ENCODE data around the gene ANKIB1.
"Not testable (repeated sequence)": the region's sequence is repeated elsewhere in the genome, so short reads cannot be mapped to it uniquely, and the experiment has no call there.

The ANKIB1 gene
- total RNA-seq = 60.8 to 111 reads per million in 2 donors

GRCh38 chr7:92245487-92246359 is at the start of gene ANKIB1, which contains the start of gene KRIT1:
Gene ANKIB1 (plus strand): TSS chr7:92245974. CDS start chr7:92294979, 49,005 bp downstream.
Gene KRIT1 (minus strand): TSS chr7:92245914. CDS start chr7:92242135, 3,779 bp downstream.
- DNase-seq = peak; percentile 81

- no peak for DNase-seq
These were observed 45.0 kb upstream of the ANKIB1 start for GRCh38 chr7:92200791-92201190.

- DNase-seq = no peak
These were observed 39.8 kb upstream of the ANKIB1 start for GRCh38 chr7:92205987-92206386.

DNA sequence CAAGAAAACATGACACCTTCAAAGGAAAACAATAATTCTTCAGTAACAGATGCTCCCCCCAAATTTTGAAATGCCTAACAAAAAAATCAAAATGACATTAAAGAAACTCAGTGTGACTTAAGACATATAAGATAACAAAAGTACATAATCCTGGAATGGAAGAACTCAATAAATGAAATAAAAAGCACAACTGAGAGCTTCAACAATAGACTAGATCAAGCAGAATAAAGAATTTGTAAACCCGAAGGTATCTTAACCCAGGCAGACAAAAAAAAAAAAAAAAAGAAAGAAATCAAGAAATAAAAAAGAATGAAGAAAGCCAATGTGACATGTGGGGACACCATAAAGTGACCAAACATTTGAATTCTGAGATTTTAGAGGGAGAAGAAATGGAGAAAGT is 39.1 kb upstream of the ANKIB1 start:
- no peak for DNase-seq

DNA sequence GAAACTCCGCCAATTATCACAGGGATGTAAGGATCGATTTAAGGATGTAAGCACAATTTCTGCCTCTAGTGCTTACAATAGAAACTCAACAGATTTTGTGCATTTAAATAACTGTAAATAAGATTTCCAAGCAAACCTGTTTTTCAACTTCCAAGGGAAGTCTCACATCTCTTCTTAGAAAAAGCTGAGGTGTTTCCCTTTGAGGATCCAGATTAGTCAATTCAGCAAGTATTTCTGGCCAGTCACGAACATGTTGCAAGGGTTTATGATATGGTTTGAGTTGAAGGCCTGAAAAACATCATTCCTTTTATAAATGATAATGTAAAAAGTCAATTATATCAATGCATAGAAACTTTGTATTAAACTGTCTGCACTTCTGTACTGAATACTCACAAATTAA is 24.0 kb upstream of the ANKIB1 start:
- DNase-seq = no peak

- DNase-seq = no peak
These were observed 18.8 kb upstream of the ANKIB1 start for GRCh38 chr7:92226981-92227380.

- DNase-seq = no peak
These were observed 17.7 kb upstream of the ANKIB1 start for GRCh38 chr7:92228100-92228499.

- DNase-seq = no peak
These were observed 17.0 kb upstream of the ANKIB1 start for GRCh38 chr7:92228742-92229141.

DNA sequence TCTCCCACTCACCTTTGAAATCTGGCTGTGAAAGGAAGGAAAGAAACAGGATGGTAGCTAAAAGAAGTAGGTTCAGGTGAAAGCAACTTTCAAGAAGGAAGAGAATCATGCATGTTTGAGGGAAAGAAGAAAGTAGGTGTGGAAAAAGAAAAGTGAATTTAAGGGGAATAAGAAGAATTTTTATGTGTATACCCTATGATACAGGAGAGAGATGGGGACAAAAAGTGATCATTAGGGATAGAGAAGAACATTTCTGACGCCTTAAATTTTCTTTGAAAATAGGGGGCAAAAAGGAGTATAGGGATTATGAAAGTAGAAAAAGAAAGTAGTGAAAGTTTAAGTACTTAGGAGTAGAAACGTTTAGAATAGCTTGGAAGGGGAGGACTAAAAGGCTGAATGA is 15.2 kb upstream of the ANKIB1 start:
- DNase-seq = no peak

GRCh38 chr7:92242972-92243371 is 2.8 kb upstream of the ANKIB1 start:
- DNase-seq = no peak

GRCh38 chr7:92244808-92245486 is 827 bp upstream of the ANKIB1 start:
- DNase-seq = no peak

DNA sequence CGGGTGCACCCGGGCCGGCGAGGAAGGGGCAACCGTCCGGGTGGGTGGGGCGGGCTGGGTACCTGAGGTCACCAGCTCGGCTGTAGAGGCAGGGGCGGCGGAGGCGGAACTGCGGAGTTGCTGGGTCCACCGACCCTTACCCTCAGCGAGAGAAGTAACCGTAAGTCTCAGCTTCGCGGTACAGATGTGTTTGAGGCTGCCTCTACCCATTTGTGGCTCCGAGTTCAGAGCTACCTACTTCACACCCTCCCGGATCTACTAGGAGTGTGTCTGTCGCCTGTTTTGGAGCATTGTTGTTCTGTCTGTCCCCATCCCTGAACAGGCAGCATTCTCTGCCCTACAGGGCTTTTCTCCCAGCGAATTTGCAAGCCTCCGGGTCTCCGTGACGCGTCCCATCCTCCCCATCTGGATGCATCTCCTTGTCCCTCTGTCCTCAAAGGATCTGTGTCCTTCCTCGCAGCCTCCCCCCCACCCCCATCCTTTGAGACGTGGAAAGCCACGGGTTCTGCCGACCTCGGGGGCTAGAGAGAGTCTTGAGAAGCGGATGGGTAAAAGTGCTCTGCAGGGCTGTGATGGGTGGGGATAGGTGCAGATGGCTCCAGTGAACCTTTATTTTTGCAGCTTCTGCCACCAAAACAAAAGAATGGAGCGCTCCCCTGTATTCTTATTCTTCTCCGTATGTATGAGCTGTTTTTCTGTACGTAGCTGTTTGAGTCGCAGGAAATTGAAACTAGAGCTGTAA is 757 bp downstream of the ANKIB1 start:
- DNase-seq = peak; percentile 7

GRCh38 chr7:92250603-92251002 is 4.8 kb downstream of the ANKIB1 start:
- no peak for DNase-seq

DNA sequence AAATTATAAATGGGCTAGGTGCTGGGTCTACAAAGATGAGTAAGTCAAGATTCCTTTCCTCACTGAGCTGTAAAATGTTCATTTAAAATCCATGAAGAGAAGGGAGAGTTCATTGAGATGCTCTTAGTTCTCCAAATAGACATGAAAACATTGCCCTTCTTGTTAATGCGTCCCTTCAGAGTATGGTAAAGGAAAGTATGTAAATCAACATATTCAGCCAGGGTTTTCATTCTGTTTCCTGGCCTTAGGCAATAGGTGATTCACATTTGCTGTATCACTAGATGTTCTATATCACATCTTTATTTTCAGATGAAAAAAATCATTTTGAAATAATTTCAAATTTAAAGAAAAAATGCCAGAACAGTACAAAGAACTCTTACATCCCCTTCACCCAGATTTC is 5.4 kb downstream of the ANKIB1 start:
- DNase-seq = no peak

- DNase-seq = no peak
These were observed 7.5 kb downstream of the ANKIB1 start for GRCh38 chr7:92253251-92253650.

GRCh38 chr7:92254800-92255199 is 9.0 kb downstream of the ANKIB1 start:
- DNase-seq = not testable (repeated sequence)

DNA sequence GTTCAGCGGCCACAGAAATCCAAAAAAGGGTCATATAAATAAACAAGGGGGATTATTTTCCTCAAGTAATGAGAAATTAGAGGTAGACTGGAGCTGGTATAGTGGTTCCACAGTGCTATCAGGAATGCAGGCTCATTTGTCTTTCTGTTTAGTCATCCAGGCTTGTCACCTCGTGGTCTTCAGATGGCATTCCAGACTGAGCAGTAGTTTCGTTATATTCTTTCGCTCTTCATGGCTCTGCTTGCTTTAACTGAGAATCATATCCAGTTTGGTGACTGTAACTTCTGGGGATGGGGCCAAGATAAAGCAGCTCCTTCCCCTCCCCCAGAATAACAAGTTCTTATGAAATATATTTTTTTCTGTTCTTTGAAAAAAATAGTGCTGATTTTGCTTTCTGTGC is 9.5 kb downstream of the ANKIB1 start:
- no peak for DNase-seq

DNA sequence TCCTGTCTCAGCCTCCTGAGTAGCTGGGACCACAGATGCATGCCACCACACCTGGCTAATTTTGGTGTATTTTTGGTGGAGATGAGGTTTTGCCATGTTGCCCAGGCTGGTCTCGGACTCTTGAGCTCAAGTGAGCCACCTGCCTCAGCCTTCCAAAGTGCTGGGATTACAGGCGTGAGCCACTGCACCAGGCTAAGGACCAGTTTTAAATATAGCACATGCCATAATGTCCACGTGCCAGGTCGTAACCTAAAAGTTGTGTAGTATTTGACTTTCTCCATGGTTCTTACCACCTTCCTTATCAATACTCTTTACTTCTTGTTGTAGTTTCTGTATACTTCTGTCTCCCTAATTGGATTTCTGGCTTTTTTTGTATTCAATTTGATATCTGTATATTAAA is 13.3 kb downstream of the ANKIB1 start:
- DNase-seq = no peak

DNA sequence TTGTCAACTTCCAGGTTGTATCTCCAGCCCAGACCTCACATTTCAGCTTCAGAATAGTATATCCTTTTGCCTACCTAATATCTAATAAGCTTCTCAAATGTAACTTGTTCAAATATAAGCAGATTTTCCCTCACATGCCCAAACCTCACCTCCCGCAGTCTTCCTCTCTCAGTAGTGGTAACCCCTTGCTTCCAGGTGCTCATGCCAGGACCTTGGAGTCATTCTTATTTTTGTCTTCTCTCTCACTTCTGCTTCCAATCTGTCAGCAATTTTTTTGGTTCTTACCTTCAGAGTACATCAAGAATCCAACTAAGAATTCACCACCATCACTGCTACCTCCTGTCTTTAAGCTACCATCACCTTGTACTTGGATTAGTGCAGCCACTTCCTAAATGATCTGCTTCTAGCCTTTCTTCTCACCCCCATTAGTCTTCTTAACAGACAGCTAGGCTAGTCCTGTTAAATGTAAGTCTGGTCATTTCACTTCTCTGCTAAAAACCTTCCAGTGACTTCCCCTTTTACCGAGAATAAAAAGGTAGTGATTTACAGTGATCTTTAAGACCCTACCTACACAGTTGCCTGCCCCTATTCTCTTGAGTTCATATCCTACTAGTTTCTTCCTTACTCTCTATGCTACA is 14.0 kb downstream of the ANKIB1 start:
- DNase-seq = no peak

GRCh38 chr7:92260248-92260781 is 14.5 kb downstream of the ANKIB1 start:
- no peak for DNase-seq

DNA sequence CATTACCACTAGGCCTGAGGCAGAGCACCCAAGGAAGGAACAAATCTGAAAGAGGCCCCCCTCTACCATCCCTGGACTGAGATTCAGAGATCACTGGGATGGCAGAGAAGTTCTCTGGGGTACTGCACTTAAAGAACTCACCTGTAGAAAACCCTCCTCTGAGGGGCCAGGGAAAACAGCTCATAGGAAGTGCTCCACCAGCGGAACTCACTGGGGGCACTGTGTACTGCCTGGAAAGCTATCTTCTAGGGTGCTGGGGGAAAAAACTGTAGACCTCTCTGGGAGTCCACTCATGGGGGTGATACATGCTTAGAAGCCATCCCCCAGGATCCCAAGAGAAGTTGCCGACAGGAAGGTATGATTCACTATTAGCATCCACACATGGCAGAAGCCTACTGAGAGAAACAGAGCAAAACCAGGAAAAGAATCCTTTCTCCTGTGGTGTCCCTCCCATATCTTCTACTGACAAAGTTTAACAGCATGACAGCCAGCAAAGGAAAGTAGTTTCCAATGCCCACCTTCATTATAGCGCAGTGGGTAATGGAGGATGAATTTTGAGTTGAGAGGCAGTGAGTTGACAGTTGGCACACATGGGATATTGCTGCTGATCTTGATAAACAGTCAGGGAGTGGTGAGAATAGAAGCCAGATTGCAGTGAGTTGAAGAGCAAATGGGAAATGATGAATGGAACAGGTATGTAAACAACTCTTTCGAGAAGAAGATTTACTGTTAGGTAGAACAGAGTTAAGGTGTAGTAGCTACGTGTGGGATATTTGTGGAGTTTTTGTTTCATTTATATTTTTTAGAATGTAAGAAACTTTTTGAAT is 20.9 kb downstream of the ANKIB1 start:
- no peak for DNase-seq

DNA sequence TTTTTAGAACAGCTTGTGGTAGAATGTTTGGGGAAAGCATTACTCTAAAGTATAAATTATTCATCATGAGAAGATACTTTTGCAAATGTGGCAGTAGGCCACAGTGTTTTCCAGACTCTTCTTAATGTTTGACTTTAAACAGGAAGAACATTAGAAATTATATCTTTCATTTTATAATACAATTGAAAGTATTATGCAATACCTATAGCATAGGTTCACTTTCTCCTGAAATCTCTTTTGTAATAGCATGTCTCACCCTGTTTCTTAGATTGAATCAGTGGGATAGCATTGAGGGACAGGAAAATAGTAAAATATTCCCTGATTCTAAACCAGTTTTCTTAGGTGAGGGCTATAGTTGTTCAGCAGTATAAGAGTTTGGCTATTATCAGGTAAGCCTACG is 23.1 kb downstream of the ANKIB1 start:
- DNase-seq = no peak

Data from T-helper 9 cell (primary cell).